AG09309 (cell line): ENCODE measurements around the gene RABEP1.

Source experiments
- DNase-seq: peaks from one replicate; pipeline ENCODE4 v3.0.0-alpha.2; 2010; ENCODE audit warnings: low read depth
- H3K4me3 ChIP-seq: 2 replicates; pipeline ENCODE4 v1.5.1; 2011; ENCODE audit warnings: mild to moderate bottlenecking, low read depth, low read length, moderate library complexity; ENCODE audit not compliant: control insufficient read depth
- CTCF ChIP-seq: IDR thresholded peaks from 2 replicates; pipeline ENCODE4 v1.5.1; 2011; ENCODE audit warnings: mild to moderate bottlenecking, low read depth, low read length, inconsistent platforms; ENCODE audit not compliant: insufficient read depth, control insufficient read depth; ENCODE audit errors: missing control alignments

Gene RABEP1

GRCh38 chr17:5241861-5242671, 40.0 kb upstream of the RABEP1 start:
- H3K4me3 ChIP-seq = no peak overlapping the region
- no peak for DNase-seq
- no peak for TF ChIP-seq CTCF

- H3K4me3 ChIP-seq = no peak overlapping the region
- no peak for TF ChIP-seq CTCF
Observed at GRCh38 chr17:5247621-5248020, 34.5 kb upstream of the RABEP1 start.

GRCh38 chr17:5248821-5249479, 33.1 kb upstream of the RABEP1 start:
- no peak overlapping the region for H3K4me3 ChIP-seq
- DNase-seq = no peak
- TF ChIP-seq CTCF = no peak

More at GRCh38 chr17:5247621-5248020, 34.5 kb upstream of the RABEP1 start:
- no peak for DNase-seq

- peak; percentile 65 for DNase-seq
- TF ChIP-seq CTCF = peak; percentile 68
- H3K4me3 ChIP-seq = no peak overlapping the region
Observed at GRCh38 chr17:5249615-5250014, 32.5 kb upstream of the RABEP1 start.

DNA sequence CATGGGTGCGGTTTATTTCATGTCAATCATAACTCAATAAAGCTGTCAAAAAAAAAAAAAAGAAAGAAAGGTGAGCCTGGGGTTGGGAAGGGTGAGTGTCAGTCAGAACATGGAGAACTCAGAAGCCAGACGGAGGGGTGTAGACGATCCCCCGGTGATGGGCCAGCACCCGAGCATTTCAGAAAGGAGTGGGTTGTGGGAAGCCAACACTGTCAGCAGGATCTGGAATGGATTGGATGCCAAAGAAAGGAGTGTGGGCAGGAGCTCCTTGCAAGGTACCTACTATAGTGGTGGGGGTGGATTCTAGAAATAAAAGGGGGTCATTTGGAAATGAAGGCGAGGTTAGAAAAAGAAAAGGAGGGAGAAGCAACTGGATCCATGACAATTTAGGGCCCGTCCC, 27.7 kb upstream of the RABEP1 start:
- no peak overlapping the region for H3K4me3 ChIP-seq
- no peak for DNase-seq
- TF ChIP-seq CTCF = no peak

DNA sequence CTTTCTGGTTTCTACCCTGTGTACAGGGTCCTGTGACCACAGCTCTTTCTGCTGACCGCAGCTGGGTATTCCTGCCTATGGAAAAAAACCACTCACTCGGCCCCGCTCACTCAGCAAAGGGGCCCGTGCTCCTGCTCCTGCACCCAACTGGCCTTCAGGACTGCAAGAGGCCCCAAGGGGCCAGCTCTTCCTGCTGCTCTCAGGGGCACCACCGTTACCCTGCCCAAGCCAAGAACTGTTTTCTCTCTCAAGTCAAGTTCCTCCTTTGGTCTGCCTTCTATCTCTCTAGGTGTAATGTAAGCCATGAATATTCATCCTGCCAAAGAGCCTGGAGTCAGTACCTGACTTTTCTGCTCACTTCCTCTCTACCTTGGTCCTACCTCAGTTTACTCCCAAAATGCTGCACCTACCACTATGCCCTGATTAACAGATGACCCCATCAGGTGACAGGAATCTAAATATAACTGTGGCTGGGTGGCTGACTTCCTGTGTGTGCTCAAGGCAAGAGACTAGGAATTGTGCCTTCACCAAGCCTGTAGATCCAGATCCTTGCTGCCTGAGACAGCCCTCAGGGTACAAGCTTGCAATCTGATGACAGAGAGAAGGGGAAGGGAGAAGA, 27.1 kb upstream of the RABEP1 start:
- H3K4me3 ChIP-seq = no peak overlapping the region
- TF ChIP-seq CTCF = no peak
- DNase-seq = no peak
